Activated T-helper 17 cell treated with anti-CD3 and anti-CD28 coated beads, Interleukin-2, amount 50 U/mL, for 72 hours (primary cell): ENCODE data around the gene NR2F6. TPM values are rescaled to one million over a fixed set of nuclear protein-coding genes. Genes with fewer than 3 reads are reported as not detected.

Experiments used
- ATAC-seq: fragments of 150-1000 bp; cut with Tn5 transposase; replicated peaks from 2 replicates; pipeline ENCODE4 v1.10.0; 2021; ENCODE audit warnings: mild to moderate bottlenecking, moderate library complexity
- H3K27ac Mint-ChIP-seq: one replicate; pipeline ENCODE4 v1.8.0; 2022; ENCODE audit warnings: mixed read lengths
- H3K27me3 Mint-ChIP-seq: one replicate; pipeline ENCODE4 v1.8.0; 2022; ENCODE audit warnings: mixed read lengths
- H3K36me3 Mint-ChIP-seq: one replicate; pipeline ENCODE4 v1.8.0; 2022; ENCODE audit warnings: low read depth, mild to moderate bottlenecking, mixed read lengths
- H3K4me1 Mint-ChIP-seq: one replicate; pipeline ENCODE4 v1.8.0; 2022; ENCODE audit warnings: mixed read lengths
- H3K4me3 Mint-ChIP-seq: one replicate; pipeline ENCODE4 v1.8.0; 2022; ENCODE audit warnings: mild to moderate bottlenecking, mixed read lengths
- H3K9me3 Mint-ChIP-seq: one replicate; pipeline ENCODE4 v1.8.0; 2022; ENCODE audit warnings: mixed read lengths
- total RNA-seq, 2 donors: library from RNA; stranded (reverse); gene quantifications; one replicate each; pipeline ENCODE4 v1.2.3, GENCODE V29; 2022

Gene NR2F6
- total RNA-seq, 2 donors from 2014 or later, result 6.8 to 9.2 TPM

GRCh38 chr19:17255150-17255621 is 9.5 kb upstream of the NR2F6 start:
- ATAC-seq, result no peak
- Mint-ChIP-seq H3K4me3 (no peak overlapping the region), H3K36me3 (no peaks in the 10 kb centered on the region), H3K4me1 (no peaks in the 10 kb centered on the region), H3K9me3 (no peaks in the 10 kb centered on the region), H3K27ac (no peak overlapping the region), H3K27me3 (no peaks in the 10 kb centered on the region)

GRCh38 chr19:17254636-17255035 is 8.9 kb upstream of the NR2F6 start:
- Mint-ChIP-seq H3K4me3 (no peak overlapping the region), H3K4me1 (no peaks in the 10 kb centered on the region)
- no peak for ATAC-seq

GRCh38 chr19:17249887-17250548 is 4.3 kb upstream of the NR2F6 start:
- H3K9me3 Mint-ChIP-seq, result no peaks in the 10 kb centered on the region
- ATAC-seq, result no peak
- H3K4me3 Mint-ChIP-seq, result no peak overlapping the region
- no peaks in the 10 kb centered on the region for H3K27me3 Mint-ChIP-seq
- no peaks in the 10 kb centered on the region for H3K4me1 Mint-ChIP-seq
- H3K36me3 Mint-ChIP-seq, result no peaks in the 10 kb centered on the region
- H3K27ac Mint-ChIP-seq, result no peak overlapping the region

More at GRCh38 chr19:17254636-17255035, 8.9 kb upstream of the NR2F6 start:
- no peaks in the 10 kb centered on the region for H3K36me3 Mint-ChIP-seq
- H3K27ac Mint-ChIP-seq, result no peak overlapping the region
- H3K27me3 Mint-ChIP-seq, result no peaks in the 10 kb centered on the region
- no peaks in the 10 kb centered on the region for H3K9me3 Mint-ChIP-seq

- ATAC-seq, result no peak
- Mint-ChIP-seq H3K27me3 (no peaks in the 10 kb centered on the region), H3K27ac (no peak overlapping the region), H3K4me1 (no peaks in the 10 kb centered on the region), H3K9me3 (no peaks in the 10 kb centered on the region), H3K36me3 (no peaks in the 10 kb centered on the region), H3K4me3 (no peak overlapping the region)
Measured at GRCh38 chr19:17248011-17248776, 2.5 kb upstream of the NR2F6 start.

GRCh38 chr19:17246681-17247425 is 1.1 kb upstream of the NR2F6 start:
- Mint-ChIP-seq H3K9me3 (no peaks in the 10 kb centered on the region), H3K4me1 (no peaks in the 10 kb centered on the region), H3K27ac (no peak overlapping the region), H3K27me3 (no peaks in the 10 kb centered on the region), H3K4me3 (peak overlapping the region; percentile 73), H3K36me3 (no peaks in the 10 kb centered on the region)
- no peak for ATAC-seq

GRCh38 chr19:17244618-17245534 is 843 bp downstream of the NR2F6 start:
- H3K9me3 Mint-ChIP-seq, result no peaks in the 10 kb centered on the region
- H3K27me3 Mint-ChIP-seq, result no peaks in the 10 kb centered on the region
- H3K4me1 Mint-ChIP-seq, result no peaks in the 10 kb centered on the region
- no peaks in the 10 kb centered on the region for H3K36me3 Mint-ChIP-seq
- ATAC-seq, result peak; percentile 25
- H3K27ac Mint-ChIP-seq, result no peak overlapping the region
- H3K4me3 Mint-ChIP-seq, result peak overlapping the region; percentile 52

GRCh38 chr19:17243830-17244617 is 1.7 kb downstream of the NR2F6 start:
- H3K27me3 Mint-ChIP-seq, result no peaks in the 10 kb centered on the region
- H3K4me3 Mint-ChIP-seq, result peak overlapping the region; percentile 52
- ATAC-seq, result no peak
- no peak overlapping the region for H3K27ac Mint-ChIP-seq
- no peaks in the 10 kb centered on the region for H3K9me3 Mint-ChIP-seq
- H3K4me1 Mint-ChIP-seq, result no peaks in the 10 kb centered on the region
- no peaks in the 10 kb centered on the region for H3K36me3 Mint-ChIP-seq

- Mint-ChIP-seq H3K4me1 (no peaks in the 10 kb centered on the region), H3K27ac (peak overlapping the region; percentile 17), H3K9me3 (no peaks in the 10 kb centered on the region), H3K4me3 (no peak overlapping the region), H3K27me3 (no peaks in the 10 kb centered on the region), H3K36me3 (no peaks in the 10 kb centered on the region)
- no peak for ATAC-seq
Measured at GRCh38 chr19:17243211-17243829, 2.4 kb downstream of the NR2F6 start.

GRCh38 chr19:17242431-17243208 is 3.1 kb downstream of the NR2F6 start:
- H3K4me1 Mint-ChIP-seq, result no peaks in the 10 kb centered on the region
- H3K27me3 Mint-ChIP-seq, result no peaks in the 10 kb centered on the region
- H3K4me3 Mint-ChIP-seq, result no peak overlapping the region
- H3K36me3 Mint-ChIP-seq, result no peaks in the 10 kb centered on the region
- no peaks in the 10 kb centered on the region for H3K9me3 Mint-ChIP-seq
- peak overlapping the region; percentile 17 for H3K27ac Mint-ChIP-seq
- no peak for ATAC-seq

GRCh38 chr19:17240826-17241399 is 4.8 kb downstream of the NR2F6 start:
- H3K4me1 Mint-ChIP-seq, result no peaks in the 10 kb centered on the region
- ATAC-seq, result no peak

GRCh38 chr19:17240062-17240752 is 5.5 kb downstream of the NR2F6 start:
- Mint-ChIP-seq H3K4me1 (no peaks in the 10 kb centered on the region), H3K9me3 (no peaks in the 10 kb centered on the region), H3K27ac (no peak overlapping the region), H3K36me3 (no peaks in the 10 kb centered on the region), H3K4me3 (no peak overlapping the region), H3K27me3 (no peaks in the 10 kb centered on the region)
- no peak for ATAC-seq

More at GRCh38 chr19:17240826-17241399, 4.8 kb downstream of the NR2F6 start:
- Mint-ChIP-seq H3K27ac (no peak overlapping the region), H3K9me3 (no peaks in the 10 kb centered on the region), H3K27me3 (no peaks in the 10 kb centered on the region), H3K36me3 (no peaks in the 10 kb centered on the region), H3K4me3 (no peak overlapping the region)
